Liver (tissue), 9 donors: Measurements from ENCODE around the gene PRKN. TPM values are rescaled to one million over a fixed set of nuclear protein-coding genes. Genes with fewer than 3 reads are reported as not detected.

Experiments used
- DNase-seq: peaks from one replicate; pipeline ENCODE4 v3.0.0-alpha.2; 2017; ENCODE audit warnings: low spot score
- H3K27ac ChIP-seq, 2 donors: one replicate each; pipeline ENCODE4 v1.7.0; 2013; ENCODE audit warnings: inconsistent platforms in 2 of 2, low read length in 2 of 2, control low read depth in 1 of 2, low read depth in 1 of 2, mild to moderate bottlenecking in 1 of 2
- H3K27me3 ChIP-seq, 4 donors: one replicate each; pipeline versions ENCODE4 v1.6.1 to v1.7.0; 2013; ENCODE audit warnings: low read length in 3 of 4, inconsistent platforms in 1 of 4, mild to moderate bottlenecking in 1 of 4, moderate library complexity in 1 of 4; ENCODE audit not compliant: control insufficient read depth in 4 of 4, insufficient read depth in 4 of 4
- H3K36me3 ChIP-seq, 4 donors: one replicate each; pipeline versions ENCODE4 v1.6.1 to v1.7.0; 2013; ENCODE audit warnings: low read length in 3 of 4, mild to moderate bottlenecking in 3 of 4, low read depth in 1 of 4, moderate library complexity in 1 of 4; ENCODE audit not compliant: control insufficient read depth in 4 of 4, insufficient read depth in 3 of 4
- H3K4me1 ChIP-seq, 4 donors: one replicate each; pipeline versions ENCODE4 v1.6.1 to v1.7.0; 2013; ENCODE audit warnings: low read length in 3 of 4, mild to moderate bottlenecking in 3 of 4, moderate library complexity in 1 of 4; ENCODE audit not compliant: control insufficient read depth in 4 of 4, insufficient read depth in 4 of 4
- H3K4me3 ChIP-seq, 3 donors: one replicate each; pipeline versions ENCODE4 v1.6.1 to v1.7.0; 2013; ENCODE audit warnings: low read length in 3 of 3, control low read depth in 1 of 3, low read depth in 1 of 3, mild to moderate bottlenecking in 1 of 3
- H3K9ac ChIP-seq, 2 donors: one replicate each; pipeline ENCODE4 v1.7.0; 2013; ENCODE audit warnings: low read length in 2 of 2, mild to moderate bottlenecking in 2 of 2, moderate library complexity in 2 of 2, control low read depth in 1 of 2, low read depth in 1 of 2
- H3K9me3 ChIP-seq, 4 donors: one replicate each; pipeline versions ENCODE4 v1.6.1 to v1.7.0; 2013; ENCODE audit warnings: low read length in 3 of 4; ENCODE audit not compliant: control insufficient read depth in 4 of 4
- ATF3 ChIP-seq: IDR thresholded peaks from 2 replicates; pipeline ENCODE4 v1.6.1; 2016; ENCODE audit warnings: antibody characterized with exemption
- CTCF ChIP-seq: fragments of 150-350 bp; IDR thresholded peaks from 2 replicates; pipeline ENCODE4 v1.5.1; 2017; ENCODE audit warnings: improper control_type of control experiment, low read depth, low read length; ENCODE audit not compliant: missing input control
- EGR1 ChIP-seq, 2 donors: IDR thresholded peaks; 2 replicates each; pipeline ENCODE4 v1.6.1; 2016 to 2018; ENCODE audit warnings: antibody characterized with exemption in 2 of 2, low read depth in 2 of 2
- FOXA1 ChIP-seq: IDR thresholded peaks from 2 replicates; pipeline ENCODE4 v1.6.1; 2016; ENCODE audit warnings: antibody characterized with exemption
- FOXA2 ChIP-seq: IDR thresholded peaks from 2 replicates; pipeline ENCODE4 v1.6.1; 2016; ENCODE audit warnings: antibody characterized with exemption
- GABPA ChIP-seq, 2 donors: IDR thresholded peaks in 1 of 2; conservative IDR thresholded peaks in 1 of 2; 2 replicates each; pipeline ENCODE4 v1.6.1; 2016; ENCODE audit warnings: antibody characterized with exemption in 2 of 2, mild to moderate bottlenecking in 1 of 2, moderate library complexity in 1 of 2
- HNF4A ChIP-seq, 2 donors: conservative IDR thresholded peaks; 2 replicates each; pipeline ENCODE4 v1.6.1; 2016; ENCODE audit warnings: antibody characterized with exemption in 2 of 2, mild to moderate bottlenecking in 2 of 2
- HNF4G ChIP-seq: IDR thresholded peaks from 2 replicates; pipeline ENCODE4 v1.6.1; 2016; ENCODE audit warnings: antibody characterized with exemption
- JUND ChIP-seq, 2 donors: IDR thresholded peaks; 2 replicates each; pipeline ENCODE4 v1.6.1; 2016; ENCODE audit warnings: antibody characterized with exemption in 2 of 2
- MAX ChIP-seq: IDR thresholded peaks from 2 replicates; pipeline ENCODE4 v1.6.1; 2016; ENCODE audit warnings: antibody characterized with exemption
- NR2F2 ChIP-seq: IDR thresholded peaks from 2 replicates; pipeline ENCODE4 v1.6.1; 2016; ENCODE audit warnings: antibody characterized with exemption
- RAD21 ChIP-seq, 2 donors: IDR thresholded peaks; 2 replicates each; pipeline ENCODE4 v1.6.1; 2016; ENCODE audit warnings: antibody characterized with exemption in 2 of 2, mild to moderate bottlenecking in 2 of 2
- RXRA ChIP-seq, 2 donors: IDR thresholded peaks; 2 replicates each; pipeline ENCODE4 v1.6.1; 2017 to 2018; ENCODE audit warnings: antibody characterized with exemption in 2 of 2, mild to moderate bottlenecking in 1 of 2
- SP1 ChIP-seq: IDR thresholded peaks from 2 replicates; pipeline ENCODE4 v1.6.1; 2018; ENCODE audit warnings: antibody characterized with exemption, mild to moderate bottlenecking
- TAF1 ChIP-seq: conservative IDR thresholded peaks from 2 replicates; pipeline ENCODE4 v1.6.1; 2016; ENCODE audit warnings: antibody characterized with exemption, mild to moderate bottlenecking
- YY1 ChIP-seq: IDR thresholded peaks from 2 replicates; pipeline ENCODE4 v1.6.1; 2016; ENCODE audit warnings: antibody characterized with exemption, mild to moderate bottlenecking
- ZBTB33 ChIP-seq: IDR thresholded peaks from 2 replicates; pipeline ENCODE4 v1.6.1; 2016; ENCODE audit warnings: antibody characterized with exemption
- WGBS: extraction: QIAGEN DNeasy Blood & Tissue Kit; methylation state at CpG from one replicate; pipeline ENCODE4 v1.1.7; 2013; 5-methylcytosine and 5-hydroxymethylcytosine counted together
- polyA plus RNA-seq, 2 donors: library from polyadenylated mRNA; stranded (reverse) in 1 of 2; unstranded in 1 of 2; fragments of 200-250 nt in 1 of 2; fragments of >200 nt in 1 of 2; fragmentation: Nextera tagmentation in 1 of 2; extraction: Ambion mirVana in 1 of 2; gene quantifications; one replicate each; pipeline versions ENCODE4 v1.2.1 to v1.2.3, GENCODE V29; 2013 to 2015
- total RNA-seq, 2 donors: library from RNA; depleted of rRNA; stranded (reverse); fragments of >200 nt; gene quantifications; one replicate each; pipeline ENCODE4 v1.2.3, GENCODE V29; 2014
- TF ChIP-seq, protein P1 (sequence below): IDR thresholded peaks from 2 replicates; pipeline ENCODE4 v1.6.1; 2016; ENCODE audit warnings: antibody characterized with exemption, mild to moderate bottlenecking
- donor health status: healthy.
- donor health status: healthy.
- donor health status: healthy.
- donor health status: healthy.
- donor health status: healthy.

The PRKN gene
- total and polyA plus RNA-seq, 4 donors: 0.47 to 4.1 (median 3.2) TPM

- TF ChIP-seq, protein P1, sequence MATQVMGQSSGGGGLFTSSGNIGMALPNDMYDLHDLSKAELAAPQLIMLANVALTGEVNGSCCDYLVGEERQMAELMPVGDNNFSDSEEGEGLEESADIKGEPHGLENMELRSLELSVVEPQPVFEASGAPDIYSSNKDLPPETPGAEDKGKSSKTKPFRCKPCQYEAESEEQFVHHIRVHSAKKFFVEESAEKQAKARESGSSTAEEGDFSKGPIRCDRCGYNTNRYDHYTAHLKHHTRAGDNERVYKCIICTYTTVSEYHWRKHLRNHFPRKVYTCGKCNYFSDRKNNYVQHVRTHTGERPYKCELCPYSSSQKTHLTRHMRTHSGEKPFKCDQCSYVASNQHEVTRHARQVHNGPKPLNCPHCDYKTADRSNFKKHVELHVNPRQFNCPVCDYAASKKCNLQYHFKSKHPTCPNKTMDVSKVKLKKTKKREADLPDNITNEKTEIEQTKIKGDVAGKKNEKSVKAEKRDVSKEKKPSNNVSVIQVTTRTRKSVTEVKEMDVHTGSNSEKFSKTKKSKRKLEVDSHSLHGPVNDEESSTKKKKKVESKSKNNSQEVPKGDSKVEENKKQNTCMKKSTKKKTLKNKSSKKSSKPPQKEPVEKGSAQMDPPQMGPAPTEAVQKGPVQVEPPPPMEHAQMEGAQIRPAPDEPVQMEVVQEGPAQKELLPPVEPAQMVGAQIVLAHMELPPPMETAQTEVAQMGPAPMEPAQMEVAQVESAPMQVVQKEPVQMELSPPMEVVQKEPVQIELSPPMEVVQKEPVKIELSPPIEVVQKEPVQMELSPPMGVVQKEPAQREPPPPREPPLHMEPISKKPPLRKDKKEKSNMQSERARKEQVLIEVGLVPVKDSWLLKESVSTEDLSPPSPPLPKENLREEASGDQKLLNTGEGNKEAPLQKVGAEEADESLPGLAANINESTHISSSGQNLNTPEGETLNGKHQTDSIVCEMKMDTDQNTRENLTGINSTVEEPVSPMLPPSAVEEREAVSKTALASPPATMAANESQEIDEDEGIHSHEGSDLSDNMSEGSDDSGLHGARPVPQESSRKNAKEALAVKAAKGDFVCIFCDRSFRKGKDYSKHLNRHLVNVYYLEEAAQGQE: no peak
- TF ChIP-seq MAX (no peak), NR2F2 (peak; percentile 95), EGR1 (IDR thresholded peaks at IDR 0.05; ENCODE audit: low read depth in 2 of 2) (no peak), HNF4G (no peak), JUND (IDR thresholded peaks at IDR 0.05) (no peak), RAD21 (IDR thresholded peaks at IDR 0.05) (peak in 1 of 2 donors; percentile 34), RXRA (IDR thresholded peaks at IDR 0.05) (peak; percentile 79 to 95), YY1 (no peak), FOXA2 (no peak), HNF4A (conservative IDR thresholded peaks at IDR 0.05) (peak; percentile 56 to 86), TAF1 (no peak), ATF3 (no peak), FOXA1 (no peak), CTCF (no peak), GABPA (IDR thresholded peaks at IDR 0.05 in 1 of 2, conservative IDR thresholded peaks at IDR 0.05 in 1 of 2) (no peak), SP1 (peak; percentile 51), ZBTB33 (no peak)
- H3K27me3 ChIP-seq: no peaks in the 10 kb centered on the region
- no peaks in the 10 kb centered on the region for H3K9me3 ChIP-seq
- H3K4me1 ChIP-seq: peaks cover 4 to 26% (median 21%) of the 10 kb centered on the region in 4 donors
- no peak overlapping the region for H3K9ac ChIP-seq
- no peak for DNase-seq
- no peak overlapping the region for H3K4me3 ChIP-seq
- H3K36me3 ChIP-seq: no peaks in the 10 kb centered on the region
- no peak overlapping the region for H3K27ac ChIP-seq
- WGBS: 47% methylated on average over 2 of the region's 2 CpGs
Measured at GRCh38 chr6:162388383-162388777, 339.2 kb downstream of the PRKN start.
